ENCODE measurements around the gene ANKRD13A.

- TF ChIP-seq CTCF (conservative IDR thresholded peaks at IDR 0.05 in 1 of 2, IDR thresholded peaks at IDR 0.05 in 1 of 2; ENCODE audit: extremely low read depth in 1 of 2, insufficient read depth in 1 of 2, low read depth in 1 of 2, low read length in 2 of 2) (no peak), EZH2 (IDR thresholded peaks at IDR 0.05; ENCODE audit: borderline replicate concordance, low read length) (no peak)
Measured at GRCh38 chr12:110042264-110042663, 43.0 kb downstream of the ANKRD13A start.
